OCI-LY7 (cell line): ENCODE results near the gene ATP2B1. TPM values are rescaled to one million over a fixed set of nuclear protein-coding genes. Genes with fewer than 3 reads are reported as not detected.
A peak's percentile ranks its signal among the peaks of the same experiment; 100 is the strongest.

ENCODE experiments used
- BruUV-seq: library from RNA; stranded (reverse); fragments of 400-500 nt; replicated peaks from 2 replicates; lab custom pipeline; 2021; lab: Mats Ljungman, UMichigan
- CTCF ChIA-PET: fragments of 300-600 bp; sonication (Branson Sonifier 250); formaldehyde crosslinking; loops from one replicate; lab custom pipeline; 2022; ENCODE audit warnings: antibody characterized with exemption; ENCODE audit not compliant: unreplicated experiment; lab: Charles Lee
- POLR2A ChIA-PET: fragments of 300-600 bp; sonication (Branson Sonifier 250); formaldehyde crosslinking; loops from one replicate; lab custom pipeline; 2022; ENCODE audit warnings: antibody characterized with exemption; lab: Charles Lee
- DNase-seq: peaks from one replicate; pipeline ENCODE4 v3.0.0-alpha.2; 2015; ENCODE audit warnings: low spot score
- H2AFZ ChIP-seq: fragments of 200-600 bp; sonication (generic), shearing (Covaris generic); 2 replicates; pipeline ENCODE4 v1.6.1; 2014; ENCODE audit warnings: mild to moderate bottlenecking, antibody characterized with exemption, low read length, moderate library complexity
- H3K27ac ChIP-seq: fragments of 200-600 bp; sonication (generic); 2 replicates; pipeline ENCODE4 v1.5.1; 2014; ENCODE audit warnings: mixed run types, low read depth, mild to moderate bottlenecking, moderate library complexity, low read length, inconsistent platforms; ENCODE audit not compliant: poor library complexity, severe bottlenecking
- H3K36me3 ChIP-seq: fragments of 200-600 bp; sonication (generic); 2 replicates; pipeline ENCODE4 v1.6.1; 2014; ENCODE audit warnings: mild to moderate bottlenecking, antibody characterized with exemption, low read length, moderate library complexity, mixed read lengths; ENCODE audit not compliant: insufficient read depth
- H3K4me1 ChIP-seq: fragments of 200-600 bp; sonication (generic); 2 replicates; pipeline ENCODE4 v1.5.1; 2014; ENCODE audit warnings: mild to moderate bottlenecking, low read length; ENCODE audit not compliant: insufficient read depth, poor library complexity, severe bottlenecking
- H3K4me2 ChIP-seq: fragments of 200-600 bp; sonication (generic); 2 replicates; pipeline ENCODE4 v1.6.1; 2014; ENCODE audit warnings: mild to moderate bottlenecking, low read length
- H3K4me3 ChIP-seq: fragments of 200-600 bp; sonication (generic); 2 replicates; pipeline ENCODE4 v1.5.1; 2014; ENCODE audit warnings: mild to moderate bottlenecking, low read depth, low read length; ENCODE audit not compliant: poor library complexity, severe bottlenecking
- H3K79me2 ChIP-seq: fragments of 200-600 bp; sonication (generic); 2 replicates; pipeline ENCODE4 v1.6.1; 2016; ENCODE audit warnings: low read depth, mild to moderate bottlenecking, low read length, moderate library complexity, mixed read lengths; ENCODE audit not compliant: insufficient read depth
- H3K9me2 ChIP-seq: fragments of 200-600 bp; sonication (generic); 2 replicates; pipeline ENCODE4 v1.6.1; 2016; ENCODE audit warnings: mild to moderate bottlenecking, low read length, mixed read lengths; ENCODE audit not compliant: insufficient read depth
- H3K9me3 ChIP-seq: fragments of 200-600 bp; sonication (generic); 2 replicates; pipeline ENCODE4 v1.6.1; 2014; ENCODE audit warnings: mild to moderate bottlenecking, mixed run types, low read length, mixed read lengths
- H4K20me1 ChIP-seq: fragments of 200-600 bp; sonication (generic); 2 replicates; pipeline ENCODE4 v1.6.1; 2014; ENCODE audit warnings: mild to moderate bottlenecking, antibody characterized with exemption, low read length, moderate library complexity, mixed read lengths; ENCODE audit not compliant: insufficient read depth
- EZH2phosphoT487 ChIP-seq: fragments of 200-600 bp; sonication (generic); IDR thresholded peaks from 2 replicates; pipeline ENCODE4 v1.6.1; 2018; ENCODE audit warnings: low read depth, borderline replicate concordance, mild to moderate bottlenecking, mixed run types, antibody characterized with exemption, low read length, moderate library complexity, mixed read lengths
- intact Hi-C: fragments of 100-400 bp; cut with micrococcal nuclease; formaldehyde crosslinking; loops from one replicate; pipeline ENCODE4 v1.10.0; 2022; ENCODE audit not compliant: unreplicated experiment
- total RNA-seq, 2 experiments: library from RNA; depleted of rRNA in 1 of 2; stranded (reverse); fragments of >200 nt in 1 of 2; shearing (Covaris generic) in 1 of 2; gene quantifications; 2 replicates each; pipeline ENCODE4 v1.2.3, GENCODE V29; 2014 to 2022
- TF ChIP-seq, protein P1 (sequence below): fragments of 200-600 bp; sonication (generic); conservative IDR thresholded peaks from 2 replicates; pipeline ENCODE4 v1.5.1; 2014; ENCODE audit warnings: mild to moderate bottlenecking, antibody characterized with exemption, low read length, moderate library complexity, mixed read lengths

ATP2B1 gene
- total RNA-seq, 2 experiments from 2014 or later: 58.5 to 74.9 TPM

DNA sequence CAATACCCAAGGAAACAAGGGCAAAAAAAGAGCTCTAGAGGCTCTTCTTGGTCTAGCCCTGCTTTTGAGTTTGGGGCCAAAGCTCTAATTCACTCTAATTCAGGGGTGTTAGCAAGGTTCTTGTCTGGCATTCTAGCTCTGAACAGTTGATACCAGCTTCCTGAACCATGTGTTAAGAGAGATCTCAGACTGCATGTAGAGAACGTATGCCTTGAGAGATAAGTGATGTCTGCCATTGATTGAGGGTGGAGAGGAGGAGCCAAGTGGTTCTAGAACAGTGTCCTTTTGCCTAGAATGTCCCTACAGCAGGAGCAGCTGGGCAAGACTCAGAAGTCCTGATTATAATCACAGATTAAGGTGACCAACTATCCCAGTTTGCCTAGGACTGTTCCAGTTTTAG lies 164.6 kb downstream of the ATP2B1 start:
- no peak overlapping the region for H3K27ac ChIP-seq

DNA sequence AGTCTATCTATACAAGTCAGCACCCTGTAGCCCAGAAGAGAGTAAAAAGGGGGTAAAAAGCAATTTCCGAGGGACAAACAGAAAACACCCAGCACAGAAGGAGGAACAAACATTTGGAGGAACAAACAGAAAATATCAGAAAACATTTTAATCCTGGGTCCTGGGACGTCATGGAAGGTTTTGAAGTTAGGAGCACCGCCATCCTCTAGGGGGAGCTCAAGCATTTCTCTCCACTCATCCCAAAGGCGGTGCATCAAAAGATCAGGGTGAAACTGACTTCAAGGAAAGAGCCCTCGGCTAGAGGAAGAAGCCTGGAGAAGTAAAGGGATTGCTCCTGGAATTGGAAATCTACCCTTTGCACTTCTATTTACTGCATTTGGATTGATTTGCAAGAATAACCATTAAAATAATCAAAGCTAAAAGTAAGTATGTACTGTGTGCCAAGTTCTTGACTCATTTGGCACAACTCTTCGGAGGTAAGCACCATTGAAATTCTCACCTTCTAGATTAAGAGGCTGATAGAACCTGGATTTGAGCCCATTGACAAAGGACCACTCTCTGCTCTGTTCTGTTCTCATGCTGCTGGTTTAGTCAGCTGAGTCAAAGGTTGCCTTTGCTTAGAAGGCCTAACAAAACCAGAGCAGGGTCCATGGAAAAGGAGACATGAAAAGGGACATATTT lies 165.6 kb downstream of the ATP2B1 start:
- no peak overlapping the region for H3K4me2 ChIP-seq
- H3K27ac ChIP-seq: no peak overlapping the region
- H3K9me3 ChIP-seq: no peaks in the 10 kb centered on the region
- no peak for TF ChIP-seq EZH2phosphoT487
- TF ChIP-seq, protein P1, sequence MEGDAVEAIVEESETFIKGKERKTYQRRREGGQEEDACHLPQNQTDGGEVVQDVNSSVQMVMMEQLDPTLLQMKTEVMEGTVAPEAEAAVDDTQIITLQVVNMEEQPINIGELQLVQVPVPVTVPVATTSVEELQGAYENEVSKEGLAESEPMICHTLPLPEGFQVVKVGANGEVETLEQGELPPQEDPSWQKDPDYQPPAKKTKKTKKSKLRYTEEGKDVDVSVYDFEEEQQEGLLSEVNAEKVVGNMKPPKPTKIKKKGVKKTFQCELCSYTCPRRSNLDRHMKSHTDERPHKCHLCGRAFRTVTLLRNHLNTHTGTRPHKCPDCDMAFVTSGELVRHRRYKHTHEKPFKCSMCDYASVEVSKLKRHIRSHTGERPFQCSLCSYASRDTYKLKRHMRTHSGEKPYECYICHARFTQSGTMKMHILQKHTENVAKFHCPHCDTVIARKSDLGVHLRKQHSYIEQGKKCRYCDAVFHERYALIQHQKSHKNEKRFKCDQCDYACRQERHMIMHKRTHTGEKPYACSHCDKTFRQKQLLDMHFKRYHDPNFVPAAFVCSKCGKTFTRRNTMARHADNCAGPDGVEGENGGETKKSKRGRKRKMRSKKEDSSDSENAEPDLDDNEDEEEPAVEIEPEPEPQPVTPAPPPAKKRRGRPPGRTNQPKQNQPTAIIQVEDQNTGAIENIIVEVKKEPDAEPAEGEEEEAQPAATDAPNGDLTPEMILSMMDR: peak; percentile 98
- BruUV-seq: no TSS peak
- no peaks in the 10 kb centered on the region for H3K36me3 ChIP-seq
- DNase-seq: peak; percentile 79
- no peaks in the 10 kb centered on the region for H3K79me2 ChIP-seq
- H3K4me1 ChIP-seq: peaks cover 5% of the 10 kb centered on the region
- intact Hi-C loops: loop anchor here (1.0 to 10.0 kb wide), 6 partner anchors 164 to 1314 kb away; partner anchors contain the start of gene ATP2B1
- H3K9me2 ChIP-seq: no peaks in the 10 kb centered on the region
- no peaks in the 10 kb centered on the region for H4K20me1 ChIP-seq
- POLR2A ChIA-PET: interaction anchor here (0.6 to 1.1 kb wide), 2 partner anchors 28 to 154 kb away, joined by 3 to 4 read pairs; no protein-coding TSS in a partner anchor
- CTCF ChIA-PET: interaction anchor here (0.5 to 1.7 kb wide), 3 partner anchors 17 to 621 kb away, joined by 3 to 5 read pairs (median 3); partner anchors contain the start of gene POC1B
- no peak overlapping the region for H2AFZ ChIP-seq
- H3K4me3 ChIP-seq: no peak overlapping the region

More for the DNA sequence above, 164.6 kb downstream of the ATP2B1 start:
- H3K4me3 ChIP-seq: no peak overlapping the region
- no peak overlapping the region for H2AFZ ChIP-seq
- intact Hi-C loops: loop anchor here (5.0 to 10.0 kb wide), 4 partner anchors 163 to 1313 kb away; partner anchors contain the start of gene ATP2B1
- ChIA-PET CTCF (interaction anchor here (1.7 kb wide), 1 partner anchor 620 kb away, joined by 5 read pairs; no protein-coding TSS in a partner anchor), POLR2A (interaction anchor here (0.6 to 1.4 kb wide), 6 partner anchors 27 to 714 kb away, joined by 3 to 4 read pairs (median 3); no protein-coding TSS in a partner anchor)
- no peaks in the 10 kb centered on the region for H3K9me2 ChIP-seq
- no TSS peak for BruUV-seq
- H3K9me3 ChIP-seq: no peaks in the 10 kb centered on the region
- H3K79me2 ChIP-seq: no peaks in the 10 kb centered on the region
- no peak for TF ChIP-seq EZH2phosphoT487
- TF ChIP-seq, protein P1: no peak
- no peak for DNase-seq
- no peaks in the 10 kb centered on the region for H3K36me3 ChIP-seq
- H4K20me1 ChIP-seq: no peaks in the 10 kb centered on the region
- no peak overlapping the region for H3K4me2 ChIP-seq
- H3K4me1 ChIP-seq: peaks cover 5% of the 10 kb centered on the region
